Breast epithelium (tissue), 4 donors: Measurements from ENCODE around the gene TBC1D1. TPM values are rescaled to one million over a fixed set of nuclear protein-coding genes. Genes with fewer than 3 reads are reported as not detected.
"Not testable (repeated sequence)": the region's sequence is repeated elsewhere in the genome, so short reads cannot be mapped to it uniquely, and the experiment has no call there.

Experiments
- DNase-seq, 2 donors: peaks; one replicate each; pipeline ENCODE4 v3.0.0-alpha.2; 2019; ENCODE audit warnings: low spot score in 2 of 2
- H3K27ac ChIP-seq, 2 donors: fragments of 200-600 bp; sonication (generic) in 1 of 2; one replicate each; pipeline ENCODE4 v1.5.1; 2016 to 2019; ENCODE audit warnings: mild to moderate bottlenecking in 1 of 2
- H3K27me3 ChIP-seq, 2 donors: fragments of 200-600 bp; sonication (generic) in 1 of 2; one replicate each; pipeline versions ENCODE4 v1.5.1 to v1.6.0; 2017 to 2019; ENCODE audit warnings: control low read depth in 1 of 2, mild to moderate bottlenecking in 1 of 2
- H3K36me3 ChIP-seq: fragments of 200-600 bp; one replicate; pipeline ENCODE4 v1.5.1; 2019
- H3K4me1 ChIP-seq, 2 donors: fragments of 200-600 bp; sonication (generic); one replicate each; pipeline ENCODE4 v1.5.1; 2016 to 2019; ENCODE audit warnings: control low read depth in 1 of 2
- H3K4me3 ChIP-seq, 3 donors: fragments of 200-600 bp; sonication (generic); 1 replicate in 2 of 3; 2 replicates in 1 of 3; pipeline ENCODE4 v1.5.1; 2016 to 2019; ENCODE audit warnings: mild to moderate bottlenecking in 3 of 3, moderate library complexity in 2 of 3
- H3K9me3 ChIP-seq, 2 donors: fragments of 200-600 bp; sonication (generic) in 1 of 2; one replicate each; pipeline ENCODE4 v1.5.1; 2016 to 2019; ENCODE audit warnings: control low read depth in 1 of 2
- CTCF ChIP-seq, 3 donors: fragments of 450-650 bp; IDR thresholded peaks; one replicate each; pipeline ENCODE4 v1.5.1; 2016 to 2017; ENCODE audit warnings: antibody characterized with exemption in 3 of 3, mild to moderate bottlenecking in 3 of 3, moderate library complexity in 3 of 3
- POLR2A ChIP-seq: fragments of 450-650 bp; IDR thresholded peaks from one replicate; pipeline ENCODE4 v1.6.1; 2016; ENCODE audit warnings: antibody characterized with exemption, mild to moderate bottlenecking, moderate library complexity
- POLR2AphosphoS5 ChIP-seq, 3 donors: sonication (generic); formaldehyde crosslinking; IDR thresholded peaks; one replicate each; pipeline ENCODE4 v1.6.1; 2017; ENCODE audit warnings: antibody characterized with exemption in 3 of 3
- intact Hi-C: fragments of 100-400 bp; cut with DNase I; formaldehyde crosslinking; loops from one replicate; pipeline ENCODE4 v1.15.1; 2023; ENCODE audit warnings: low total_unique reads
- total RNA-seq, 3 donors: library from RNA; depleted of rRNA; stranded (reverse); fragments of >200 nt; gene quantifications; one replicate each; pipeline ENCODE4 v1.1.0, GENCODE V29; 2016

The TBC1D1 gene
- total RNA-seq, 3 donors from 2014 or later = 55.2 to 80.9 (median 63.9) TPM

GRCh38 chr4:37910091-37910486 lies 19.2 kb downstream of the TBC1D1 start:
- TF ChIP-seq CTCF (IDR thresholded peaks at IDR 0.05) = no peak
- no peak for TF ChIP-seq POLR2A
- no peak for TF ChIP-seq POLR2AphosphoS5 (IDR thresholded peaks at IDR 0.05)
- Histone ChIP-seq H3K36me3 (no peaks in the 10 kb centered on the region), H3K4me1 (no peaks in the 10 kb centered on the region), H3K4me3 (no peak overlapping the region), H3K27me3 (no peaks in the 10 kb centered on the region), H3K27ac (no peak overlapping the region), H3K9me3 (no peaks in the 10 kb centered on the region)
- intact Hi-C loops = no loop called here
- DNase-seq = no peak

GRCh38 chr4:37914539-37914938 lies 23.7 kb downstream of the TBC1D1 start:
- Histone ChIP-seq H3K9me3 (no peaks in the 10 kb centered on the region), H3K4me3 (no peak overlapping the region), H3K27ac (no peak overlapping the region), H3K4me1 (no peaks in the 10 kb centered on the region), H3K36me3 (no peaks in the 10 kb centered on the region), H3K27me3 (no peaks in the 10 kb centered on the region)
- TF ChIP-seq POLR2AphosphoS5 (IDR thresholded peaks at IDR 0.05) = no peak
- TF ChIP-seq POLR2A = no peak
- TF ChIP-seq CTCF (IDR thresholded peaks at IDR 0.05) = no peak
- DNase-seq = no peak
- intact Hi-C loops = no loop called here

- no peaks in the 10 kb centered on the region for H3K27me3 ChIP-seq
- H3K4me1 ChIP-seq = no peaks in the 10 kb centered on the region
- no peaks in the 10 kb centered on the region for H3K36me3 ChIP-seq
- TF ChIP-seq POLR2AphosphoS5 (IDR thresholded peaks at IDR 0.05) (no peak), CTCF (IDR thresholded peaks at IDR 0.05) (no peak), POLR2A (no peak)
- no peaks in the 10 kb centered on the region for H3K9me3 ChIP-seq
- H3K27ac ChIP-seq = no peak overlapping the region
- no peak overlapping the region for H3K4me3 ChIP-seq
- DNase-seq = no peak
- intact Hi-C loops = no loop called here
Measured at GRCh38 chr4:37917388-37917787, 26.5 kb downstream of the TBC1D1 start.

- no peaks in the 10 kb centered on the region for H3K27me3 ChIP-seq
- no peak overlapping the region for H3K27ac ChIP-seq
- H3K9me3 ChIP-seq = no peaks in the 10 kb centered on the region
- no peak for TF ChIP-seq CTCF (IDR thresholded peaks at IDR 0.05)
- no peak for TF ChIP-seq POLR2AphosphoS5 (IDR thresholded peaks at IDR 0.05)
- TF ChIP-seq POLR2A = no peak
- intact Hi-C loops = no loop called here
- no peak for DNase-seq
- H3K36me3 ChIP-seq = no peaks in the 10 kb centered on the region
- no peak overlapping the region for H3K4me3 ChIP-seq
- H3K4me1 ChIP-seq = no peaks in the 10 kb centered on the region
Measured at GRCh38 chr4:37918653-37919052, 27.8 kb downstream of the TBC1D1 start.

GRCh38 chr4:37922328-37922727 lies 31.4 kb downstream of the TBC1D1 start:
- H3K4me3 ChIP-seq = no peak overlapping the region
- H3K9me3 ChIP-seq = no peaks in the 10 kb centered on the region
- TF ChIP-seq CTCF (IDR thresholded peaks at IDR 0.05) = no peak
- no peak for TF ChIP-seq POLR2AphosphoS5 (IDR thresholded peaks at IDR 0.05)
- TF ChIP-seq POLR2A = no peak
- H3K36me3 ChIP-seq = no peaks in the 10 kb centered on the region
- H3K27me3 ChIP-seq = no peaks in the 10 kb centered on the region
- no peak overlapping the region for H3K27ac ChIP-seq
- intact Hi-C loops = no loop called here
- no peaks in the 10 kb centered on the region for H3K4me1 ChIP-seq
- no peak for DNase-seq

- intact Hi-C loops, H3K27ac ChIP-seq, H3K9me3 ChIP-seq, DNase-seq, H3K4me1 ChIP-seq, H3K4me3 ChIP-seq, H3K36me3 ChIP-seq, H3K27me3 ChIP-seq: not testable (repeated sequence)
Measured at GRCh38 chr4:37923089-37923488, 32.2 kb downstream of the TBC1D1 start.
